Kidney (tissue), 14 donors: Measurements from ENCODE around the gene BEST3. TPM values are rescaled to one million over a fixed set of nuclear protein-coding genes. Genes with fewer than 3 reads are reported as not detected.

ENCODE experiments used
- DNase-seq, 5 donors: peaks; one replicate each; pipeline ENCODE4 v3.0.0-alpha.2; 2013 to 2020
- FAIRE-seq: peaks from 2 replicates; lab custom pipeline; 2012; peaks lifted over from hg19 to GRCh38; lab: Jason Lieb, UNC
- H3K27ac ChIP-seq, 2 donors: one replicate each; pipeline ENCODE4 v1.7.0; 2013; ENCODE audit warnings: low read depth in 2 of 2, low read length in 2 of 2, inconsistent platforms in 1 of 2
- H3K27me3 ChIP-seq: one replicate; pipeline ENCODE4 v1.7.1; 2013; ENCODE audit warnings: low read length, inconsistent platforms; ENCODE audit not compliant: control insufficient read depth, insufficient read depth
- H3K36me3 ChIP-seq, 3 donors: one replicate each; pipeline versions ENCODE4 v1.7.0 to v1.7.1; 2013; ENCODE audit warnings: low read length in 3 of 3, control low read depth in 1 of 3, inconsistent platforms in 1 of 3; ENCODE audit not compliant: insufficient read depth in 3 of 3, control insufficient read depth in 2 of 3
- H3K4me1 ChIP-seq, 3 donors: one replicate each; pipeline versions ENCODE4 v1.7.0 to v1.7.1; 2013; ENCODE audit warnings: low read length in 3 of 3, inconsistent platforms in 1 of 3, low read depth in 1 of 3; ENCODE audit not compliant: control insufficient read depth in 2 of 3, insufficient read depth in 2 of 3
- H3K4me3 ChIP-seq, 3 donors: one replicate each; pipeline versions ENCODE4 v1.7.0 to v1.8.1; 2013; ENCODE audit warnings: low read length in 3 of 3, control low read depth in 1 of 3, inconsistent platforms in 1 of 3
- H3K9ac ChIP-seq, 3 donors: one replicate each; pipeline versions ENCODE4 v1.7.0 to v1.7.1; 2013; ENCODE audit warnings: low read length in 3 of 3, control low read depth in 1 of 3, inconsistent platforms in 1 of 3
- H3K9me3 ChIP-seq, 3 donors: one replicate each; pipeline versions ENCODE4 v1.7.0 to v1.7.1; 2013; ENCODE audit warnings: low read length in 3 of 3, control low read depth in 1 of 3, inconsistent platforms in 1 of 3; ENCODE audit not compliant: control insufficient read depth in 2 of 3, insufficient read depth in 1 of 3
- intact Hi-C: fragments of 100-400 bp; cut with DNase I; formaldehyde crosslinking; loops from one replicate; pipeline ENCODE4 v1.11.1; 2022
- polyA plus RNA-seq: library from polyadenylated mRNA; stranded (reverse); fragments of 350-450 nt; fragmentation: Illumina TruSeq; extraction: RNeasy Lipid Tissue Mini Kit (QIAGEN cat#74804); gene quantifications from one replicate; pipeline ENCODE4 v1.2.3, GENCODE V29; 2014; ENCODE audit warnings: low read depth, low replicate concordance; ENCODE audit not compliant: insufficient read depth
- total RNA-seq: library from RNA; stranded (reverse); fragmentation: NEBNext Ultra II Directional; extraction: Animal tissue kit (Norgen Biotek cat#: 25700); gene quantifications from one replicate; pipeline ENCODE4 v1.2.1, GENCODE V29; 2021
- TF ChIP-seq, protein P1 (sequence below): IDR thresholded peaks from 3 replicates; pipeline ENCODE4 v1.5.1; 2012; ENCODE audit warnings: mild to moderate bottlenecking, moderate library complexity, borderline replicate concordance; ENCODE audit not compliant: insufficient read depth; ENCODE audit errors: extremely low read depth
- donor health status: control.
- donor health status: control.
- donor health status: control.
- donor health status: control.
- donor health status: control.
- donor health status: DM: yes; HTN: yes; CAD: no.
- donor health status: Normal renal cell carcinoma (clear cell type).

BEST3 gene
- total and polyA plus RNA-seq, 2 donors from 2014 or later = 0.57 to 0.82 TPM

DNA sequence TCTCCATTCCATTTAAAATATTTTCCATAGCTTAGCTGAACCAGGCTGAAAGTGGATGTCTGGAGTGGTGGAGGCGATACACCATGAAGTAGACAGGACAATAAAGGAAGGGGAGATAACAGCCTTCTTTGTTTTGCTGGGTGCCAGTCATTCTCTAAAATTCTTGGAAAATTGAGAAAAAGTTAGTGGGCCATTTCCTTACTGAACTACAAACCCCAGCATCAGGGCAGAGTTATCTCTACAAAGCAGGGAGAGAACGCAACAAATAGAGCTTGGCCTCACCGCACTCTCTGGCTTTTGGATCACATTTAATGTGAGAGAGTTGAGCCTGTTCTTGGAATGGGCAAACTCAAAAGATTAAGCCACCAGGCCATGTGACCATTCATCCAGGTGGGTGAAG, 47.2 kb downstream of the BEST3 start:
- Histone ChIP-seq H3K27me3 (no peaks in the 10 kb centered on the region), H3K9ac (no peak overlapping the region), H3K36me3 (no peaks in the 10 kb centered on the region), H3K4me1 (no peaks in the 10 kb centered on the region), H3K27ac (no peak overlapping the region), H3K4me3 (no peak overlapping the region), H3K9me3 (no peaks in the 10 kb centered on the region)
- DNase-seq (no peak), FAIRE-seq (no peak)
- TF ChIP-seq, protein P1, sequence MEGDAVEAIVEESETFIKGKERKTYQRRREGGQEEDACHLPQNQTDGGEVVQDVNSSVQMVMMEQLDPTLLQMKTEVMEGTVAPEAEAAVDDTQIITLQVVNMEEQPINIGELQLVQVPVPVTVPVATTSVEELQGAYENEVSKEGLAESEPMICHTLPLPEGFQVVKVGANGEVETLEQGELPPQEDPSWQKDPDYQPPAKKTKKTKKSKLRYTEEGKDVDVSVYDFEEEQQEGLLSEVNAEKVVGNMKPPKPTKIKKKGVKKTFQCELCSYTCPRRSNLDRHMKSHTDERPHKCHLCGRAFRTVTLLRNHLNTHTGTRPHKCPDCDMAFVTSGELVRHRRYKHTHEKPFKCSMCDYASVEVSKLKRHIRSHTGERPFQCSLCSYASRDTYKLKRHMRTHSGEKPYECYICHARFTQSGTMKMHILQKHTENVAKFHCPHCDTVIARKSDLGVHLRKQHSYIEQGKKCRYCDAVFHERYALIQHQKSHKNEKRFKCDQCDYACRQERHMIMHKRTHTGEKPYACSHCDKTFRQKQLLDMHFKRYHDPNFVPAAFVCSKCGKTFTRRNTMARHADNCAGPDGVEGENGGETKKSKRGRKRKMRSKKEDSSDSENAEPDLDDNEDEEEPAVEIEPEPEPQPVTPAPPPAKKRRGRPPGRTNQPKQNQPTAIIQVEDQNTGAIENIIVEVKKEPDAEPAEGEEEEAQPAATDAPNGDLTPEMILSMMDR = no peak
- intact Hi-C loops = no loop called here

DNA sequence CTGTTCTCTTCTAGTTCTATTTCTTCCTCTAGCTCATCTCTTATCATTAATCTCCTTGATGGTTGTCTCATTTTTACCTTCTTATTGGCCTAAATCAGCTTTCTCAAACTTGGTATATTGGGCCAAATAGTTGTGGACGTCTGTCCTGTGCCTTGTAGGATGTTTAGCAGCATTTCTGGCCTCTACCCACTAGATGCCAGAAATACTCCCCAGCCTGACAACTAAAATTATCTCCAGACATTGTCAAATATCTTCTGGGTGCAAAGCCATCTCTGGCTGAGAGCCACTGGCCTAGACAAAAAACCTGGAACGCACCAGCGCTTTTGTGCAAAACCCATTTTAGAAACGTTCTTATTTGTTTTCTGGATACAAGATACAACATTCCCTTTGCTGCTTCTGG, 49.6 kb downstream of the BEST3 start:
- no peak overlapping the region for H3K4me3 ChIP-seq
- H3K27me3 ChIP-seq = no peaks in the 10 kb centered on the region
- no peak overlapping the region for H3K9ac ChIP-seq
- intact Hi-C loops = no loop called here
- DNase-seq (no peak), FAIRE-seq (no peak)
- no peaks in the 10 kb centered on the region for H3K9me3 ChIP-seq
- no peaks in the 10 kb centered on the region for H3K36me3 ChIP-seq
- no peak overlapping the region for H3K27ac ChIP-seq
- TF ChIP-seq, protein P1 = no peak
- no peaks in the 10 kb centered on the region for H3K4me1 ChIP-seq

DNA sequence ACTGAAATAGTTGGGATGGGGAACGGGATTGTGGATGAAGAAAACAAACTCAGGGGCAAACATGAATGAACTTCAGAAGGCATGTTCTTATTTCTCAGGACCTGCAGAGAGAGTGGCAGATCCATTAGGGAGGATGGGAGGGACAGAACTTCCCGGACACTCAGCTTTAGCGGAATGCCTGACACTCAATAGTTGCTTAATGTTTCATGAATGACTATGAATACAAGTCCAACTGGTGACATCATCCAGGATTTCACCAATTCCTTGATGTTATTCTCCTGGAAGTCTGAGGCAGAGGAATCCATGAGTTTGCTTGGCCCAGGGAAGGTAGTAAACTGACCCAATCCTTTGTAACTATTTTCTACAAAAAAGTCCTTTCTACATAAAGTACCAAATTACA, 50.6 kb downstream of the BEST3 start:
- H3K27ac ChIP-seq = no peak overlapping the region
- H3K4me3 ChIP-seq = no peak overlapping the region
- H3K9me3 ChIP-seq = no peaks in the 10 kb centered on the region
- H3K27me3 ChIP-seq = no peaks in the 10 kb centered on the region
- no peak overlapping the region for H3K9ac ChIP-seq
- no peaks in the 10 kb centered on the region for H3K4me1 ChIP-seq
- TF ChIP-seq, protein P1 = no peak
- no peaks in the 10 kb centered on the region for H3K36me3 ChIP-seq
- no peak for DNase-seq
- intact Hi-C loops = no loop called here
- FAIRE-seq = no peak

DNA sequence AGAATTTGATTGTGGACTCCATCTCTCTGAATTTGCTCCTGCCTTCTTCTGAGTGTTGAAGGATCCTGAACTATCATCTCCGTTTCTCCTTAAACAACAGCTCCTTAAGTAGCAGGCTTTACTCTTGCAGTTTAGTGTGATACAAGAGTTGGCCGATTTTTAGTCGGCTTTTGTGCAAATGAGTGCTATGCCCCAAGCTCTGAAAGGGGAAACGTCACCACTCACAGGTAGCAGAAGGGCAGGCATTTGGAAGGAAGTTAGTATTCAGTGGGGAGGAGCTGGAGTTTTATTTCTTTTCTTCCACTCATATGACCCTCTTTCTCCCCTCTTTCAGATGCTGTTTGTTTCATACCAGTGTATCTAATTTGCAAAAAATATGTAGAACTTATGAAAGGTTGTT, 51.9 kb downstream of the BEST3 start:
- Histone ChIP-seq H3K4me1 (no peaks in the 10 kb centered on the region), H3K27ac (no peak overlapping the region), H3K27me3 (no peaks in the 10 kb centered on the region), H3K36me3 (no peaks in the 10 kb centered on the region), H3K4me3 (no peak overlapping the region), H3K9me3 (no peaks in the 10 kb centered on the region), H3K9ac (no peak overlapping the region)
- DNase-seq (no peak), FAIRE-seq (no peak)
- intact Hi-C loops = no loop called here
- TF ChIP-seq, protein P1 = no peak
